Measurements from ENCODE around the gene SPOP.
A peak's percentile ranks its signal among the peaks of the same experiment; 100 is the strongest.

SPOP gene

DNA sequence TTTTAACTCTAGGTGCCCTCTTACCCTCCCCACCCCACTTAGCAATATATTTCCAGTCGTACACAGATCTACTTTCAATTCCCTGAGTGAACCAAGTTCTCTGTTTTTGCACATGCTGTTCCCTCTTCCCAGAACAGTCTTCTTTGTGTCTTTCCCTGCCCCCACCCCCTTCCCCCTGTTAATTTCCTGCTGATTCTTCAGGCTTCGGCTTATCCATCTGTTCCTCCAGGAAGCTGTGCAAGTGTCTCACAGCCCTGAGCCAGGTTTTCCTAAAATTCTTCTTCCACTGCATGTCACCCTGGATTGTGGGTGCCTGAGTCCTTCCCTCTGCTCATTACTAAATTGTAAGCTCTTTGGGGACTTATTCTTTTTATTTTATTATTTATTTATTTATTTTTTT lies 12.4 kb upstream of the SPOP start:
- no peak overlapping the region for H3K9ac ChIP-seq
- peaks cover 9% of the 10 kb centered on the region for H3K4me1 ChIP-seq (ENCODE audit: low read depth, poor library complexity, severe bottlenecking)
- no peaks in the 10 kb centered on the region for H3K79me2 ChIP-seq (ENCODE audit: insufficient read depth, low read depth)
- no peak overlapping the region for H3K27ac ChIP-seq
- no peaks in the 10 kb centered on the region for H3K36me3 ChIP-seq (ENCODE audit: insufficient read depth)
- TF ChIP-seq CTCF (conservative IDR thresholded peaks at IDR 0.05; ENCODE audit: low read depth, low read length) = no peak
- H3K4me3 ChIP-seq (IDR thresholded peaks at IDR 0.05; ENCODE audit: insufficient read depth, low read depth, low read length) = no peak overlapping the region
- H4K20me1 ChIP-seq (ENCODE audit: insufficient read depth) = no peaks in the 10 kb centered on the region
- H2AFZ ChIP-seq (ENCODE audit: low read depth) = no peak overlapping the region
- H3K4me2 ChIP-seq = no peak overlapping the region
- H3K27me3 ChIP-seq (ENCODE audit: insufficient read depth, low read depth) = no peaks in the 10 kb centered on the region; the same call in 1 of the 2 replicates

DNA sequence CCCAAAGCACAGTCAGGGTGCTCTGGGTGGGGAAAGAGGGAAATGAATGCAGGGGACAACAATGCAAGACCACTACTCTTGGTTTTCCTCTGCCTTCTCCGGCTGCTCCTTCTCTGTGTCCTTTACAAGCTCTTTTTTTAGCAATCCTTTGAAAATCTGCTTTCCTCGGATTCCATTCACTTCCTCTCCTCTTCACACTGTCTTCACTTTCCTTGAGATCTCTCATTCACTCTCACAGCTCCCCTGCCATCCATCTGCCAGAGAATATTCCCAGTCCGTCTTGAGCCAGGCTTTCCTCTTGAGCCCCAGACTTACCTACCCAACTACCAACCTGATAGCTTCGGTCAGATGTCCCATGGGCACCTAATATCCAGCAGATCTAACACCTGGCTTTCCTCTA lies 11.0 kb upstream of the SPOP start:
- TF ChIP-seq CTCF (conservative IDR thresholded peaks at IDR 0.05; ENCODE audit: low read depth, low read length) = no peak
- H3K27ac ChIP-seq = no peak overlapping the region
- H3K36me3 ChIP-seq (ENCODE audit: insufficient read depth) = no peaks in the 10 kb centered on the region
- no peaks in the 10 kb centered on the region for H3K79me2 ChIP-seq (ENCODE audit: insufficient read depth, low read depth)
- peaks cover 8% of the 10 kb centered on the region for H3K4me1 ChIP-seq (ENCODE audit: low read depth, poor library complexity, severe bottlenecking)
- no peaks in the 10 kb centered on the region for H4K20me1 ChIP-seq (ENCODE audit: insufficient read depth)
- no peak overlapping the region for H3K9ac ChIP-seq
- no peak overlapping the region for H2AFZ ChIP-seq (ENCODE audit: low read depth)
- H3K4me2 ChIP-seq = no peak overlapping the region
- no peaks in the 10 kb centered on the region; the same call in 1 of the 2 replicates for H3K27me3 ChIP-seq (ENCODE audit: insufficient read depth, low read depth)
- no peak overlapping the region for H3K4me3 ChIP-seq (IDR thresholded peaks at IDR 0.05; ENCODE audit: insufficient read depth, low read depth, low read length)

DNA sequence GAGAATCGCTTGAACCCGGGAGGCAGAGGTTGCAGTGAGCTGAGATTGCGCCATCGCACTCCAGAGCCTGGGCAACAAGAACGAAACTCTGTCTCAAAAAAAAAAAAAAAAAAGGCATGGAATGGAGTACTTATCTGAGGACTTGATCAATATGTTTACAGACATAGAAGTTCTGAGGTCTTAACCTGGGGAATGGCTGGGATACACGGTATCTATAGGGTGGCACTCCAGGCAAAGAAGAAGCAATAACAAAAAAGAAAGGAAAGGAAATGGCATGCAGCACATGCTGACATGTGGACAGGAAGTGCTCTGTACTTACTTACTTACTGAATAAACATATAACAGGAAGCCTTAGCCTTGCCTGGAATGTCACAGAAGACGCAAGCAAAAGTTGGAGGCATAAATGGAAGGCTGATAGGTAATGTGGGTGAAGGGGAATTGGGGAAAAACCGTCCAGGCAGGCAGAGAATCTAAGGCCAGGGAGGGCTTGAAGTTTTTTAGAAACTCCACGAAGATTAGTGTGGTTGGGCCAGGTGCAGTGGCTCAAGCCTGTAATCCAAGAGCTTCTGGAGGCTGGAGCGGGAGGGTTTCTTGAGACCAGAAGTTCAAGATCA lies 10.1 kb upstream of the SPOP start:
- Histone ChIP-seq H3K4me2 (no peak overlapping the region), H3K9ac (no peak overlapping the region), H3K4me3 (IDR thresholded peaks at IDR 0.05; ENCODE audit: insufficient read depth, low read depth, low read length) (no peak overlapping the region), H3K79me2 (ENCODE audit: insufficient read depth, low read depth) (no peaks in the 10 kb centered on the region), H3K36me3 (ENCODE audit: insufficient read depth) (no peaks in the 10 kb centered on the region), H4K20me1 (ENCODE audit: insufficient read depth) (no peaks in the 10 kb centered on the region), H3K4me1 (ENCODE audit: low read depth, poor library complexity, severe bottlenecking) (peaks cover 8% of the 10 kb centered on the region), H3K27ac (no peak overlapping the region), H3K27me3 (ENCODE audit: insufficient read depth, low read depth) (no peaks in the 10 kb centered on the region; the same call in 1 of the 2 replicates), H2AFZ (ENCODE audit: low read depth) (peak overlapping the region; percentile 15; the same call in 1 of the 2 replicates)
- TF ChIP-seq CTCF (conservative IDR thresholded peaks at IDR 0.05; ENCODE audit: low read depth, low read length) = no peak

- no peak for TF ChIP-seq CTCF (conservative IDR thresholded peaks at IDR 0.05; ENCODE audit: low read depth, low read length)
- Histone ChIP-seq H3K4me3 (IDR thresholded peaks at IDR 0.05; ENCODE audit: insufficient read depth, low read depth, low read length) (no peak overlapping the region), H4K20me1 (ENCODE audit: insufficient read depth) (no peaks in the 10 kb centered on the region), H3K36me3 (ENCODE audit: insufficient read depth) (no peaks in the 10 kb centered on the region), H3K4me1 (ENCODE audit: low read depth, poor library complexity, severe bottlenecking) (peaks cover 5% of the 10 kb centered on the region), H3K27me3 (ENCODE audit: insufficient read depth, low read depth) (no peaks in the 10 kb centered on the region; the same call in 1 of the 2 replicates), H3K79me2 (ENCODE audit: insufficient read depth, low read depth) (peaks cover 9% of the 10 kb centered on the region; the same call in 1 of the 2 replicates), H2AFZ (ENCODE audit: low read depth) (no peak overlapping the region), H3K4me2 (no peak overlapping the region), H3K9ac (no peak overlapping the region), H3K27ac (no peak overlapping the region)
These were observed 3.4 kb upstream of the SPOP start for GRCh38 chr17:49681106-49681979.

Data from KMS-11 (cell line).